ENCODE data around the gene CACNA1C.

The CACNA1C gene

GRCh38 chr12:2288875-2289274 is 236.1 kb downstream of the CACNA1C start:
- FAIRE-seq (no peak), DNase-seq (ENCODE audit: insufficient read length, low spot score) (no peak)

DNA sequence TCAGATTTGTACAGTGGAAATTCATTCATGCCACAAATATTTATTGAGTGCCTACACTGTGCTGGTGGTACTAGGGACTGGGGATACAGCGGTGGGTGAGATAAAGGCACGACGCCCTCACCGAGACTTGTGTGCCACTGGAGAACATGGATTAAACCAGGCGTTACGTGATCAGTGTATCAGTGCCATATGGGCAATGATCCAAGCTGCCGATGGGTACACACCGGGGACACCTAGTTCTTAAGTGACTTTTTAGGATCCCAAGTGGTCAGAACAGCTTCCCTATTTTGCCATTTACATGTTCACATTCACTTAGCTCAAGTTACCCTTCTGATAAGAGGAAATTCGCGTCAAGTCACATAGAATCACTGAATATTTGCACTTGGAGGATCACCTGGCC is 236.7 kb downstream of the CACNA1C start:
- DNase-seq (ENCODE audit: insufficient read length, low spot score) (no peak), FAIRE-seq (no peak)

GRCh38 chr12:2290091-2290490 is 237.3 kb downstream of the CACNA1C start:
- DNase-seq (ENCODE audit: insufficient read length, low spot score) (no peak), FAIRE-seq (no peak)

DNA sequence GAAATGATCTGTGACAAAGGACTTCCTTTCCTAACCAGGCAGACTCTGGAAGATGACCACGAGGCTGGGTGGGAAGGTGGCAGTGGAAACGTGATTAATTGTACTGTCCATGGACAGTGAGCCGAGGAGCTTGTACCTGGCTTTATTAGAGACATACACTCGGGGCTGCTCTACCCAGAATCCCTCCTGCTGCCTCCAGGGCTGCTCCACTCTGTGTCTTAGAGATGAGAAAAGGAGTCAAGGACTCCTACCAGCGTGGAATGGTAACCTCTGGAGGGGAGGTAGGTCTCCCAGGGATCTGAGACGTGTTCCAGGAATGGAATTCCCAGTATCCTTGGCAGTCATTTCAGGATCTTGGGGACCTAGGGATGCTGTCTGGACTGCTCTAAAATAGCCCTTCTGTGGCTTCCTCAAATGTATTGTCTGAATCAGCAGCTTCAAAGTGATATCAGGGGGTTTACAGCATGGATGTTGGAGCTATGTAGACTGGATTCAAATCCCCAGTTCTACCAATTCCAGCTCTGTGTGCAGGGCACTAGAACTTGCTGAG is 237.8 kb downstream of the CACNA1C start:
- FAIRE-seq (no peak), DNase-seq (ENCODE audit: insufficient read length, low spot score) (no peak)

DNA sequence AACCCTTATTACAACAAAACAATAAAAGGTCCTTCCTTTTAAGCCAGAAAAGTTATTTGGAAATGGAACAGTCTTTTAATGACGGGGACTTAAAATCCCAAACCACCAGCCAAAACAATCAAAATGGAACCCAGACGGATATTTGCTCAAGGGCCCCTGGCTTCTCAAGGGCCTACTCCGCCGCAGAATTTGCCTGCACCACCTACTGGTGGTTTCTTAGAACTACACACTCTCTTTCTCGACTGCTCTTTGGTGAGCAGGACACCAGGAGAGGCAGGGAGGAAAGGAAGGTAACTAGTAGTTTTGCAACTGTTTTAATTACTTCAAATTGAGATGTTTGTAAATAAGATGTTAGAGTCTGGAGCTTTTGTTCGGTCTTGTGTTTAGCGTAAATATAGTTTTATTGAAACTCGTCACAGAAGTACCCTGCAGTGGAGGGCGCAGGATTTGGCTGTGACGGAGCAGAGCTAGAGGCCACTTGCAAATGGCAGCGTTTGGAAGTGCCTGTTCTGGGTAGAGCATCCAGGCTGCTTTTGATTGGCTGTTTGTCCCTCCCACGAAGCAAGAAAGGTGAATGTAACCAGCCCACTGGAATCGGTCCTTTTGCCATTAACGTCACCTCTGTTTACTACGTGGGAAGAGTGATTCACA is 238.5 kb downstream of the CACNA1C start:
- DNase-seq (ENCODE audit: insufficient read length, low spot score) = peak; percentile 76
- FAIRE-seq = peak; percentile 75

- no peak for DNase-seq (ENCODE audit: insufficient read length, low spot score)
- FAIRE-seq = no peak
Measured at GRCh38 chr12:2291947-2292346, 239.2 kb downstream of the CACNA1C start.

- no peak for DNase-seq (ENCODE audit: insufficient read length, low spot score)
- FAIRE-seq = no peak
Measured at GRCh38 chr12:2292560-2292959, 239.8 kb downstream of the CACNA1C start.

- no peak for FAIRE-seq
Measured at GRCh38 chr12:2294651-2295475, 242.1 kb downstream of the CACNA1C start.

GRCh38 chr12:2295941-2296461 is 243.2 kb downstream of the CACNA1C start:
- no peak for DNase-seq (ENCODE audit: insufficient read length, low spot score)
- FAIRE-seq = no peak

More at GRCh38 chr12:2294651-2295475, 242.1 kb downstream of the CACNA1C start:
- no peak for DNase-seq (ENCODE audit: insufficient read length, low spot score)

DNA sequence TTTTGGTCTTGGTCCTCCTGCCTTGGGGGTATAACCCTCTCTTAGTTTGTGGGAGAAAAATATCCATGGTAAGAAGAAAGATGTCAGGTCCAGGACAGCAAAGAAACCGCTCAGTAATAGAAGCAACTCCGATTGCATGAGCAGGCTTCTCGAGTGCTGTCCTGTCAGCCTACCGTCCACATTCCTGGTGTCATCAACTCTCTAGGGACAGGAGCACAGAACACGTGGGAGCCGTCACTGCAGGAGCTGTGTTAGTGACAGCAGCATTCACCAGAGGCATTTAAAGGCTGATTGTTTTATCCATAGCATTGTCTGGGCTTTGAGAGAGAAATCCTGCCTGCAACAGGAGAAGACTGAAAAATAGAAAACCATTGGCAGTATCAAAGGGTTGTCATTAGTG is 244.2 kb downstream of the CACNA1C start:
- FAIRE-seq = no peak
- DNase-seq (ENCODE audit: insufficient read length, low spot score) = no peak

DNA sequence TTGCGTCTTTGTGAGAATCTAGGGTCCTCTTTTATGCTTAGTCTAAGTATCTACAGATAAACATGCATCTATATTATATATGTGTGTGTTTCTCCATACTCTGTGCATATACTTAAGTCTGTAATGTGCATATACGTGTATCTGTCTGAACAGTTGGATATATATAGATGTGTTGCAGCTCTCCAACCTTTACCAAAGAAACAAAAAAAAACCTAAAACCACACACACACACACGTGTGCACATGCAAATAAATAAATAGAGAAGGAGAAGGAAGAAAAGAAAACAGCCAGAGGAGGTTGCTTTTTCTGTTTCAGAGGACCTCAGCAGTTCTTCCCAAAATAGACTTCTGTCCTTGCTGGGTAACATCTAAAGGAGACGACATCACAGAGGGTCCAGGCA is 244.9 kb downstream of the CACNA1C start:
- FAIRE-seq = no peak
- DNase-seq (ENCODE audit: insufficient read length, low spot score) = no peak

DNA sequence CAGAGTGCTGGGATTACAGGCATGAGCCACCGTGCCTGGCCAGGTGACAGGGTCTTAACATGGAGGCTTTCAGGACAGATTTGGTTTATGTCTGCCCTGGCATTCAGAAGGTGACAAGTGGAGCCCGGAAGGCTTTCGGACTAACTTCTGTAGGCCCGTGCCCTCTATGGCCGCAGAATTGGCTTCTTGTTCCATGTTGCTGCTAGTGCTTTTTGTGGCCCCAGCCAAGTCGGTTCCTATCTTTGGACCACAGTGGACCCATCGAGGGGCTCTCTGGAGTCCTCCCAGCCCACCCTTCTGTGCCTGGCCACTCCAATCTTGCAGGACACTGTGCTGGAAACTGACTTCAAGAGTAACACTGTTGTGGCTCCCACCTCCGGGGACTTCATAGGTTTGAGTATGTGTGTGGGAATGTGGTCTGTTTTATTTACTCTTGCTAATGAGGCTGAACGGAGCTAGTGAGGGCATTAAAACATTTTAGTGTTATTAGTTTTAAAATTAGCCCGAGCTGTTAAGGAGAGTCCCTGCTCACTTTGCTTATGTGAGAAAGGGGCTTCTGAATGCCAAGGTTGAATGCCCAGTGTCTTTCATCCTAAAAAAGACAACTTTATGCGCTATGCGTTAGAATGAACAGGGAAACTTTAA is 245.9 kb downstream of the CACNA1C start:
- FAIRE-seq = no peak
- DNase-seq (ENCODE audit: insufficient read length, low spot score) = no peak

DNA sequence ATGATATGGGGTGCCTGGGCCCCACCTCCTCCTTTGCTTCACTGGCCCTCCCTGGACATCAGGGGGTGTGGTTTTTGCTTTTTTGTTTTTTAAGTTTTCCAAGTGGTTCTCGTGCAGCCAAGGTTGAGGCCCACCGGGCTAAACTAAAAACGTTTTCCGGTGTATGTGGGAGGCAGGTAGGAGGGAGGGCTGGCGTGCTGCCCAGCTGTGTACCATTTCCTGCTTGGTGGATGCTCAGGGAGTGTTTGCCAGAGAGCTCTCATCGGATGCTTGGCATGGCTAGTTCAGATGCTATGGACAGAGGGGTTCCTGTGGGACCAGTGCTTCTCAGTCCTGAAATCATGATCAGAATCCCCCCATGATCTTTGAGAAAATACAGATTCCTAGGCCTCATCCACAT is 246.4 kb downstream of the CACNA1C start:
- DNase-seq (ENCODE audit: insufficient read length, low spot score) = no peak

GRCh38 chr12:2300168-2300567 is 247.4 kb downstream of the CACNA1C start:
- DNase-seq (ENCODE audit: insufficient read length, low spot score) = no peak
- FAIRE-seq = no peak

More for the DNA sequence above, 246.4 kb downstream of the CACNA1C start:
- FAIRE-seq = no peak

DNA sequence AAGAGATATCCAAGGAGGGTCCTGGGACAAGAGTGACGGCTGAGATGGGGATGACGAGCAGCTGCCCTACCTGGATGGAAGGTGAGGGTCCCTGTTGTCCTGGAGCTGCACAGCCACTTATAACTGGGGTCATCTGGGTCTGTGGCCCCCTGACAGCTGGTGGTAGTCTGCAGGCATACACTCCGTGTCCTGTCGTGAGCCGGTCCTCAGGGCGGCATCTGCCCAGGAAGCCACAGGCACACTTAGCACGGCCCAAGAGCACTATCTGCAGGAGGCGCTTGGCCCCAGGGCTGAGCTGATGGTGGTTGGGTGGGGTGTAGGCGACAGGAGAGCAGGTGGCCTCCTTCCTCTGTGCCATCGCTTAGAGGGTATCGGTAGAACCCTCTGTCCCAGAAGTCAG is 248.1 kb downstream of the CACNA1C start:
- FAIRE-seq = no peak
- no peak for DNase-seq (ENCODE audit: insufficient read length, low spot score)

GRCh38 chr12:2301531-2302461 is 249.0 kb downstream of the CACNA1C start:
- FAIRE-seq (no peak), DNase-seq (ENCODE audit: insufficient read length, low spot score) (no peak)

- FAIRE-seq (no peak), DNase-seq (ENCODE audit: insufficient read length, low spot score) (no peak)
Measured at GRCh38 chr12:2302711-2303580, 250.2 kb downstream of the CACNA1C start.

GRCh38 chr12:2304223-2304622 is 251.4 kb downstream of the CACNA1C start:
- DNase-seq (ENCODE audit: insufficient read length, low spot score) (no peak), FAIRE-seq (no peak)

GRCh38 chr12:2306012-2306411 is 253.2 kb downstream of the CACNA1C start:
- FAIRE-seq = no peak
- DNase-seq (ENCODE audit: insufficient read length, low spot score) = no peak
